GM08714 (cell line): Measurements from ENCODE around the gene CTNNA3.
"Not testable (repeated sequence)": the region's sequence is repeated elsewhere in the genome, so short reads cannot be mapped to it uniquely, and the experiment has no call there.

Experiments used
- H3K4me3 ChIP-seq: fragments of 200-500 bp; sonication (Bioruptor generic); 2 replicates; pipeline ENCODE4 v1.5.1; 2014; ENCODE audit warnings: mild to moderate bottlenecking, low read length, inconsistent platforms
- ZNF274 ChIP-seq: IDR thresholded peaks from 2 replicates; pipeline ENCODE4 v1.6.1; 2012; ENCODE audit warnings: mild to moderate bottlenecking, low read depth, low read length

The CTNNA3 gene

GRCh38 chr10:66353422-66353821 is 1342.6 kb downstream of the CTNNA3 start:
- no peak for TF ChIP-seq ZNF274
- H3K4me3 ChIP-seq, result no peak overlapping the region

GRCh38 chr10:66350622-66351399 is 1345.2 kb downstream of the CTNNA3 start:
- TF ChIP-seq ZNF274, result no peak

GRCh38 chr10:66349726-66350125 is 1346.3 kb downstream of the CTNNA3 start:
- H3K4me3 ChIP-seq, result no peak overlapping the region
- TF ChIP-seq ZNF274, result no peak

More at GRCh38 chr10:66350622-66351399, 1345.2 kb downstream of the CTNNA3 start:
- H3K4me3 ChIP-seq, result no peak overlapping the region

GRCh38 chr10:66349076-66349475 is 1346.9 kb downstream of the CTNNA3 start:
- TF ChIP-seq ZNF274, result no peak
- no peak overlapping the region for H3K4me3 ChIP-seq

- no peak for TF ChIP-seq ZNF274
- H3K4me3 ChIP-seq, result no peak overlapping the region
These were observed 1358.8 kb downstream of the CTNNA3 start for GRCh38 chr10:66337211-66337610.

GRCh38 chr10:66336791-66337190 is 1359.2 kb downstream of the CTNNA3 start:
- TF ChIP-seq ZNF274, result no peak
- no peak overlapping the region for H3K4me3 ChIP-seq

GRCh38 chr10:66335753-66336152 is 1360.2 kb downstream of the CTNNA3 start:
- H3K4me3 ChIP-seq, result not testable (repeated sequence)

GRCh38 chr10:66329147-66329546 is 1366.8 kb downstream of the CTNNA3 start:
- H3K4me3 ChIP-seq, result no peak overlapping the region
- no peak for TF ChIP-seq ZNF274

GRCh38 chr10:66326876-66327275 is 1369.1 kb downstream of the CTNNA3 start:
- H3K4me3 ChIP-seq, result no peak overlapping the region
- TF ChIP-seq ZNF274, result no peak

- H3K4me3 ChIP-seq, result no peak overlapping the region
- no peak for TF ChIP-seq ZNF274
These were observed 1373.2 kb downstream of the CTNNA3 start for GRCh38 chr10:66322777-66323176.

- no peak overlapping the region for H3K4me3 ChIP-seq
- TF ChIP-seq ZNF274, result no peak
These were observed 1374.0 kb downstream of the CTNNA3 start for GRCh38 chr10:66321723-66322665.

- no peak overlapping the region for H3K4me3 ChIP-seq
- TF ChIP-seq ZNF274, result no peak
These were observed 1377.2 kb downstream of the CTNNA3 start for GRCh38 chr10:66318761-66319160.

- no peak for TF ChIP-seq ZNF274
- no peak overlapping the region for H3K4me3 ChIP-seq
These were observed 1388.2 kb downstream of the CTNNA3 start for GRCh38 chr10:66307826-66308225.

- no peak for TF ChIP-seq ZNF274
These were observed 1394.9 kb downstream of the CTNNA3 start for GRCh38 chr10:66301078-66301477.

GRCh38 chr10:66295602-66296001 is 1400.4 kb downstream of the CTNNA3 start:
- TF ChIP-seq ZNF274, result no peak
- H3K4me3 ChIP-seq, result no peak overlapping the region

More at GRCh38 chr10:66301078-66301477, 1394.9 kb downstream of the CTNNA3 start:
- H3K4me3 ChIP-seq, result no peak overlapping the region
